Measurements from ENCODE around the gene VSTM4. TPM values are rescaled to one million over a fixed set of nuclear protein-coding genes. Genes with fewer than 3 reads are reported as not detected.

VSTM4 gene
- total RNA-seq, 1 experiment from 2014 or later = 0.72 TPM

DNA sequence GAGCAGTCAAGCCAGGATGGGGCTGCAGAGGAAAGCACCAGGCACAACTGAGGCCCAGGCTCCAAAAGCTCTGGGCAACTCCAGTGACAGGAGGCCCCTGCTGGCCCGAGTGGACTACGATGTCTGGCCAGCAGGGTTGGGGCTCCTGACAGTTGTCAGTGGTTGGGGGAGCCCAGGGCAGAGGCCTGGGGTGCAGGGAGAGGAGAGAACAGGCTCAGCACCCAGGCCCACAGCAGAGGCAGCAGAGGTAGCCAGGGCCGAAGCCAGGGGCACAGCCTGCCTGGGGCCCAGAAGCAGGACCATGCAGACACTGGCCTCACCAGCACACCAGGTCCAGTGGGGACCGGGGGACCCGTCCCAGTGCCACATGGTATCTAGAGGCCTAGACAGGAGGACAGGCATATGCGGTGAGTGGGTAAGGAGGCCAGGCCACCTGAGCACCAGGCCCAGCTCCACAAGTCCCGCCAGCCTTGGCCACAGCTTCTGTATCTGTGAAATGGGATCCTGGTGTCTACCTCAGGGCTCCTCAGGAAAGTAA, 129.6 kb downstream of the VSTM4 start:
- POLR2A ChIA-PET = interaction anchor here (0.8 kb wide), 1 partner anchor 179 kb away, joined by 3 read pairs; no protein-coding TSS in a partner anchor
- no peak overlapping the region for H3K27ac Mint-ChIP-seq
- H3K36me3 Mint-ChIP-seq = no peaks in the 10 kb centered on the region
- no peak for ATAC-seq
- no peaks in the 10 kb centered on the region for H3K9me3 Mint-ChIP-seq
- no peak for DNase-seq (ENCODE audit: low spot score)
- no peak for TF ChIP-seq IRF1 (CRISPR knock-in tag; IDR thresholded peaks at IDR 0.05)
- TF ChIP-seq, protein P1, sequence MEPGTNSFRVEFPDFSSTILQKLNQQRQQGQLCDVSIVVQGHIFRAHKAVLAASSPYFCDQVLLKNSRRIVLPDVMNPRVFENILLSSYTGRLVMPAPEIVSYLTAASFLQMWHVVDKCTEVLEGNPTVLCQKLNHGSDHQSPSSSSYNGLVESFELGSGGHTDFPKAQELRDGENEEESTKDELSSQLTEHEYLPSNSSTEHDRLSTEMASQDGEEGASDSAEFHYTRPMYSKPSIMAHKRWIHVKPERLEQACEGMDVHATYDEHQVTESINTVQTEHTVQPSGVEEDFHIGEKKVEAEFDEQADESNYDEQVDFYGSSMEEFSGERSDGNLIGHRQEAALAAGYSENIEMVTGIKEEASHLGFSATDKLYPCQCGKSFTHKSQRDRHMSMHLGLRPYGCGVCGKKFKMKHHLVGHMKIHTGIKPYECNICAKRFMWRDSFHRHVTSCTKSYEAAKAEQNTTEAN (CRISPR knock-in tag; IDR thresholded peaks at IDR 0.05) = no peak
- no peak for TF ChIP-seq TP53 (CRISPR knock-in tag; IDR thresholded peaks at IDR 0.05)
- no peak for TF ChIP-seq ZNF671 (CRISPR knock-in tag; IDR thresholded peaks at IDR 0.05)
- no peak for TF ChIP-seq NFE2L1 (CRISPR knock-in tag; IDR thresholded peaks at IDR 0.05)
- no peak for TF ChIP-seq OVOL2 (CRISPR knock-in tag; IDR thresholded peaks at IDR 0.05; ENCODE audit: borderline replicate concordance)
- no peak for TF ChIP-seq ATF2 (CRISPR knock-in tag; IDR thresholded peaks at IDR 0.05; ENCODE audit: borderline replicate concordance, low read depth)
- TF ChIP-seq, protein P2, sequence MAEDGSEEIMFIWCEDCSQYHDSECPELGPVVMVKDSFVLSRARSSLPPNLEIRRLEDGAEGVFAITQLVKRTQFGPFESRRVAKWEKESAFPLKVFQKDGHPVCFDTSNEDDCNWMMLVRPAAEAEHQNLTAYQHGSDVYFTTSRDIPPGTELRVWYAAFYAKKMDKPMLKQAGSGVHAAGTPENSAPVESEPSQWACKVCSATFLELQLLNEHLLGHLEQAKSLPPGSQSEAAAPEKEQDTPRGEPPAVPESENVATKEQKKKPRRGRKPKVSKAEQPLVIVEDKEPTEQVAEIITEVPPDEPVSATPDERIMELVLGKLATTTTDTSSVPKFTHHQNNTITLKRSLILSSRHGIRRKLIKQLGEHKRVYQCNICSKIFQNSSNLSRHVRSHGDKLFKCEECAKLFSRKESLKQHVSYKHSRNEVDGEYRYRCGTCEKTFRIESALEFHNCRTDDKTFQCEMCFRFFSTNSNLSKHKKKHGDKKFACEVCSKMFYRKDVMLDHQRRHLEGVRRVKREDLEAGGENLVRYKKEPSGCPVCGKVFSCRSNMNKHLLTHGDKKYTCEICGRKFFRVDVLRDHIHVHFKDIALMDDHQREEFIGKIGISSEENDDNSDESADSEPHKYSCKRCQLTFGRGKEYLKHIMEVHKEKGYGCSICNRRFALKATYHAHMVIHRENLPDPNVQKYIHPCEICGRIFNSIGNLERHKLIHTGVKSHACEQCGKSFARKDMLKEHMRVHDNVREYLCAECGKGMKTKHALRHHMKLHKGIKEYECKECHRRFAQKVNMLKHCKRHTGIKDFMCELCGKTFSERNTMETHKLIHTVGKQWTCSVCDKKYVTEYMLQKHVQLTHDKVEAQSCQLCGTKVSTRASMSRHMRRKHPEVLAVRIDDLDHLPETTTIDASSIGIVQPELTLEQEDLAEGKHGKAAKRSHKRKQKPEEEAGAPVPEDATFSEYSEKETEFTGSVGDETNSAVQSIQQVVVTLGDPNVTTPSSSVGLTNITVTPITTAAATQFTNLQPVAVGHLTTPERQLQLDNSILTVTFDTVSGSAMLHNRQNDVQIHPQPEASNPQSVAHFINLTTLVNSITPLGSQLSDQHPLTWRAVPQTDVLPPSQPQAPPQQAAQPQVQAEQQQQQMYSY (CRISPR knock-in tag; IDR thresholded peaks at IDR 0.05) = no peak
- no peak for TF ChIP-seq FOXP1 (CRISPR knock-in tag; IDR thresholded peaks at IDR 0.05; ENCODE audit: borderline replicate concordance)
- no peak for TF ChIP-seq GRHL2 (CRISPR knock-in tag; IDR thresholded peaks at IDR 0.05; ENCODE audit: insufficient replicate concordance, severe bottlenecking)
- H3K4me1 Mint-ChIP-seq = no peaks in the 10 kb centered on the region
- H3K27me3 Mint-ChIP-seq (ENCODE audit: low read depth) = no peaks in the 10 kb centered on the region
- no peak overlapping the region for H3K4me3 Mint-ChIP-seq
- CTCF ChIA-PET = interaction anchor here (1.1 to 1.6 kb wide), 3 partner anchors 16 to 330 kb away, joined by 3 to 4 read pairs (median 4); no protein-coding TSS in a partner anchor

DNA sequence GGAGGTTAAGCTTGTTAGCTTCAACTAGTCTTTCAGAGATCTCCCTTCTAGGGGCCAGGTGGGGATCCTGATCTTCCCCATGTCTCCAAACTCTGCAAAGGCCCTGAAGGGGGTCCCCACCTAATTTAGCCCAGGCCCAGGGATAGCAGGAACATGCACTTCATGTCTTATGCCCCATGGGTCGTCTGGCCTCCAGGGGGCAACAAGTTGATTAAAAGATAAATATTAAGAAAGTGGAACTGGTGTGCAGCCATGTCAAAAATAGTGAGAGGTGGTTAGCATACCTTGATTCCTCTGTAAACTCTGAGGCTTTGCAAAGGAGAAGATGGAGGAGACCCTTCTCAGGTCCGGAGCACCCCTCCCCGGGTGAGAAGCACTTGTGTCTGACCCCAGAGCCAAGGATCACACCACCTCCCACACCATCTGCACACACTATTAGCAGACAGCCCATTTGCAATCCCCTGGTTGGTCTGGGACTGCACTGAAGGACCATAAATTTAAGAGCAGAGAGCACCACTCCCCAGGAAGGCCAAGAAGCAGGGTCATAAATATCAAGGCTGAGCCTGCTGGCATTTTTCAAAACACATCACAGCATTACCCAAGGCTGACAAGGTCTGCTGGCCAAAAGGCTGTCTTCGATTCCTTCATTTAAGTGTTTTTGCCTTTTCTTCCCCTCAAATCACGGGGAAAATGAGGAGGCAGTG, 131.5 kb downstream of the VSTM4 start:
- ATAC-seq = no peak
- TF ChIP-seq, protein P3, sequence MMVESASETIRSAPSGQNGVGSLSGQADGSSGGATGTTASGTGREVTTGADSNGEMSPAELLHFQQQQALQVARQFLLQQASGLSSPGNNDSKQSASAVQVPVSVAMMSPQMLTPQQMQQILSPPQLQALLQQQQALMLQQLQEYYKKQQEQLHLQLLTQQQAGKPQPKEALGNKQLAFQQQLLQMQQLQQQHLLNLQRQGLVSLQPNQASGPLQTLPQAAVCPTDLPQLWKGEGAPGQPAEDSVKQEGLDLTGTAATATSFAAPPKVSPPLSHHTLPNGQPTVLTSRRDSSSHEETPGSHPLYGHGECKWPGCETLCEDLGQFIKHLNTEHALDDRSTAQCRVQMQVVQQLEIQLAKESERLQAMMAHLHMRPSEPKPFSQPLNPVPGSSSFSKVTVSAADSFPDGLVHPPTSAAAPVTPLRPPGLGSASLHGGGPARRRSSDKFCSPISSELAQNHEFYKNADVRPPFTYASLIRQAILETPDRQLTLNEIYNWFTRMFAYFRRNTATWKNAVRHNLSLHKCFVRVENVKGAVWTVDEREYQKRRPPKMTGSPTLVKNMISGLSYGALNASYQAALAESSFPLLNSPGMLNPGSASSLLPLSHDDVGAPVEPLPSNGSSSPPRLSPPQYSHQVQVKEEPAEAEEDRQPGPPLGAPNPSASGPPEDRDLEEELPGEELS (CRISPR knock-in tag; IDR thresholded peaks at IDR 0.05) = no peak
- TF ChIP-seq ELF4 (CRISPR knock-in tag; IDR thresholded peaks at IDR 0.05; ENCODE audit: low read depth) (no peak), ZNF396 (CRISPR knock-in tag; IDR thresholded peaks at IDR 0.05; ENCODE audit: borderline replicate concordance) (no peak), ATF2 (CRISPR knock-in tag; IDR thresholded peaks at IDR 0.05; ENCODE audit: borderline replicate concordance, low read depth) (no peak), SOX15 (CRISPR knock-in tag; IDR thresholded peaks at IDR 0.05) (no peak), EMX1 (CRISPR knock-in tag; IDR thresholded peaks at IDR 0.05) (no peak), ESRRA (CRISPR knock-in tag; IDR thresholded peaks at IDR 0.05; ENCODE audit: borderline replicate concordance) (no peak), FOXK1 (CRISPR knock-in tag; IDR thresholded peaks at IDR 0.05) (no peak), ZNF512 (CRISPR knock-in tag; IDR thresholded peaks at IDR 0.05; ENCODE audit: borderline replicate concordance) (no peak)
- TF ChIP-seq, protein P4, sequence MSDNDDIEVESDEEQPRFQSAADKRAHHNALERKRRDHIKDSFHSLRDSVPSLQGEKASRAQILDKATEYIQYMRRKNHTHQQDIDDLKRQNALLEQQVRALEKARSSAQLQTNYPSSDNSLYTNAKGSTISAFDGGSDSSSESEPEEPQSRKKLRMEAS (CRISPR knock-in tag; IDR thresholded peaks at IDR 0.05) = no peak
- H3K27ac Mint-ChIP-seq = no peak overlapping the region
- H3K9me3 Mint-ChIP-seq = no peaks in the 10 kb centered on the region
- H3K4me1 Mint-ChIP-seq = no peaks in the 10 kb centered on the region
- no peaks in the 10 kb centered on the region for H3K36me3 Mint-ChIP-seq
- no peak overlapping the region for H3K4me3 Mint-ChIP-seq
- CTCF ChIA-PET = interaction anchor here (1.5 to 3.3 kb wide), 2 partner anchors 178 to 180 kb away, joined by 5 to 25 read pairs; no protein-coding TSS in a partner anchor
- POLR2A ChIA-PET = no interaction called here
- H3K27me3 Mint-ChIP-seq (ENCODE audit: low read depth) = no peaks in the 10 kb centered on the region
- no peak for DNase-seq (ENCODE audit: low spot score)

Data from WTC11 (cell line).